ENCODE measurements around the gene PARP3. TPM values are rescaled to one million over a fixed set of nuclear protein-coding genes. Genes with fewer than 3 reads are reported as not detected.

PARP3 gene
- total and polyA plus RNA-seq, 10 of the 15 experiments (the other 5 are each of a cell fraction or from before 2014, with no cell fraction given) = 2.1 to 31.2 (median 19.5) TPM

DNA sequence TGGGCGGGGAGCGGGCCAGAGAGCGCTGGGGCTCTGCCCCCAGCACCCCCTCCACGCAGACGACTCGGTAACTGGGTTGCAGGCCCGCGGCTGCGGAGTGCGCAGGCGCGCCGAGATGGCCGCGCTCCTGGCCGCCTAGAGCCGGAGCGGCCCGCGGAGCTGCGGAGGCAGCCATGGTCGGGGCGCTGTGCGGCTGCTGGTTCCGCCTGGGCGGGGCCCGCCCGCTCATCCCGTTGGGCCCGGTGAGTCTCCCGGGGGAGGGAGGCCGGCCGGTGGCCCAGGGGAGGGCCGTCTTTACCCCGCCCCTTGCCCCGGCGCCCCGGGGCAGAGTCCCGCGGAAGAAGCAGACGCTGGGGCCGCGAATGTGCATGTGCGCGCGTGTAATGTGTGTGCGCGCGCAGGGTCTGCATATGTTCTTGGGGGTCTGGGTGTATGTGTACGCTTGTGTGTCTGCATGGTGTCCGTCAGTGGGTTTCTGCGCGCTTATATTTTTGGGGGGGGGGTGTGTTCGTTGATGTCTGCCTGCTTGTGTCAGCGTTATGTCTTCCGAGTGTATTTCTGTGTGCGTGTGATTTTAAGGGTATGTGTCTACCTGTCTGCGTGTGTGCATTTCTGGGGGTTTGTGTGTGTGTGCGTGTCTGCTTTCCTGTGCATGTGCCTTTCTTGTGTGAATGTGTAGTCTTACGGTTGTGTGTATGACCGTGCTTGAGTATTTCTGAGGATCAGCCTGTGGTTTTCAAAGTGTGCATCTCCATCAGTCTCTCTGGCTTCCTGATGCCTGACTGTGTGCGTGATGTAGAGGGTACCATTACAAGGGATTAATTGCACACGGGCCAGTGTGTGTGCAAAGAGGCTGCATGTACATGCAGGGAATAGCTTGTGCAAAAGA, 33.0 kb downstream of the PARP3 start, which contains the start of gene ABHD14A:
ABHD14A (plus strand) TSS at position 102 of the 889 bp plus-strand sequence; CDS start at position 174, 72 bp downstream.
- H3K9me3 ChIP-seq (replicated peaks; ENCODE audit: control insufficient read depth, insufficient read depth, low read length) = no peaks in the 10 kb centered on the region
- intact Hi-C loops (cut with micrococcal nuclease; ENCODE audit: unreplicated experiment) (loop anchor here (1.0 kb wide), 1 partner anchor 33 kb away; the partner anchor contains the start of gene PARP3), in situ Hi-C loops (cut with MboI) (no loop called here)
- peak within 1 kb of the TSS; percentile 84 for H3K4me3 ChIP-seq
- SMC1A ChIA-PET (ENCODE audit: uncharacterized antibody, unreplicated experiment) = interaction anchor here (0.9 to 5.2 kb wide), 4 partner anchors 8 to 37 kb away, joined by 3 to 33 read pairs (median 10); partner anchors contain the start of genes ACY1, PARP3 and RRP9
- no peaks in the 10 kb centered on the region for H3K27me3 ChIP-seq (replicated peaks in 1 of 2; ENCODE audit: control insufficient read depth in 2 of 2, insufficient read depth in 2 of 2, low read length in 1 of 2)
- CTCF ChIA-PET = interaction anchor here (0.9 to 5.3 kb wide), 4 partner anchors 8 to 32 kb away, joined by 3 to 79 read pairs (median 30); partner anchors contain the start of genes ACY1, PARP3 and RRP9
- peak within 1 kb of the TSS; percentile 76 for H3K4me2 ChIP-seq (ENCODE audit: control insufficient read depth, insufficient read depth)
- peaks cover 15% of the 10 kb centered on the region for H3K4me1 ChIP-seq (ENCODE audit: control insufficient read depth, insufficient read depth, low read length)
- 3% methylated on average over 51 of the region's 63 CpGs for WGBS (ENCODE audit: insufficient coverage, insufficient replicate concordance, low lambda C conversion rate, missing lambda C conversion rate)
- FAIRE-seq (peak; percentile 66), DNase-seq (ENCODE audit: low read depth, low spot score) (no peak), ATAC-seq (peak; percentile 91)
- H3K36me3 ChIP-seq (ENCODE audit: control insufficient read depth in 2 of 2, insufficient read depth in 2 of 2, low read length in 1 of 2) = no peaks in the 10 kb centered on the region
- no TSS peak for BruUV-seq (replicated peaks)
- H4K20me1 ChIP-seq (ENCODE audit: control insufficient read depth, insufficient read depth) = no peaks in the 10 kb centered on the region
- RAD21 ChIA-PET (ENCODE audit: unreplicated experiment) = interaction anchor here (0.8 to 2.3 kb wide), 3 partner anchors 8 to 82 kb away, joined by 3 to 24 read pairs (median 3); partner anchors contain the start of genes ACY1, DUSP7 and RRP9
- H3K79me2 ChIP-seq (ENCODE audit: control insufficient read depth, insufficient read depth, low read length) = peaks cover 5% of the 10 kb centered on the region; the same call in 1 of the 2 replicates
- POLR2A ChIA-PET = interaction anchor here (0.7 to 2.7 kb wide), 3 partner anchors 8 to 33 kb away, joined by 3 to 28 read pairs (median 24); partner anchors contain the start of genes ACY1, PARP3 and RRP9
- peak within 1 kb of the TSS; percentile 96 for H2AFZ ChIP-seq (ENCODE audit: control insufficient read depth, low read depth, low read length)
- H3K9ac ChIP-seq (ENCODE audit: control insufficient read depth, insufficient read depth, low read length) = peak within 1 kb of the TSS; percentile 90
- peak within 1 kb of the TSS; percentile 91 for H3K27ac ChIP-seq (ENCODE audit: control insufficient read depth, insufficient read depth)
- TF ChIP-seq SMARCA5 (IDR thresholded peaks at IDR 0.05) = 0 out of 2 replicates have a peak, but pooled peaks have one; percentile 64
- TF ChIP-seq, protein P1, sequence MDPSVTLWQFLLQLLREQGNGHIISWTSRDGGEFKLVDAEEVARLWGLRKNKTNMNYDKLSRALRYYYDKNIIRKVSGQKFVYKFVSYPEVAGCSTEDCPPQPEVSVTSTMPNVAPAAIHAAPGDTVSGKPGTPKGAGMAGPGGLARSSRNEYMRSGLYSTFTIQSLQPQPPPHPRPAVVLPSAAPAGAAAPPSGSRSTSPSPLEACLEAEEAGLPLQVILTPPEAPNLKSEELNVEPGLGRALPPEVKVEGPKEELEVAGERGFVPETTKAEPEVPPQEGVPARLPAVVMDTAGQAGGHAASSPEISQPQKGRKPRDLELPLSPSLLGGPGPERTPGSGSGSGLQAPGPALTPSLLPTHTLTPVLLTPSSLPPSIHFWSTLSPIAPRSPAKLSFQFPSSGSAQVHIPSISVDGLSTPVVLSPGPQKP (IDR thresholded peaks at IDR 0.05; ENCODE audit: low read depth, low read length) = no peak
- TF ChIP-seq KLF5 (IDR thresholded peaks at IDR 0.05; ENCODE audit: partially characterized antibody) = no peak
- TF ChIP-seq, protein P2, sequence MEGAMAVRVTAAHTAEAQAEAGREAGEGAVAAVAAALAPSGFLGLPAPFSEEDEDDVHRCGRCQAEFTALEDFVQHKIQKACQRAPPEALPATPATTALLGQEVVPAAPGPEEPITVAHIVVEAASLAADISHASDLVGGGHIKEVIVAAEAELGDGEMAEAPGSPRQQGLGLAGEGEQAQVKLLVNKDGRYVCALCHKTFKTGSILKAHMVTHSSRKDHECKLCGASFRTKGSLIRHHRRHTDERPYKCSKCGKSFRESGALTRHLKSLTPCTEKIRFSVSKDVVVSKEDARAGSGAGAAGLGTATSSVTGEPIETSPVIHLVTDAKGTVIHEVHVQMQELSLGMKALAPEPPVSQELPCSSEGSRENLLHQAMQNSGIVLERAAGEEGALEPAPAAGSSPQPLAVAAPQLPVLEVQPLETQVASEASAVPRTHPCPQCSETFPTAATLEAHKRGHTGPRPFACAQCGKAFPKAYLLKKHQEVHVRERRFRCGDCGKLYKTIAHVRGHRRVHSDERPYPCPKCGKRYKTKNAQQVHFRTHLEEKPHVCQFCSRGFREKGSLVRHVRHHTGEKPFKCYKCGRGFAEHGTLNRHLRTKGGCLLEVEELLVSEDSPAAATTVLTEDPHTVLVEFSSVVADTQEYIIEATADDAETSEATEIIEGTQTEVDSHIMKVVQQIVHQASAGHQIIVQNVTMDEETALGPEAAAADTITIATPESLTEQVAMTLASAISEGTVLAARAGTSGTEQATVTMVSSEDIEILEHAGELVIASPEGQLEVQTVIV (IDR thresholded peaks at IDR 0.05; ENCODE audit: borderline replicate concordance, partially characterized antibody) = no peak
- TF ChIP-seq, protein P3, sequence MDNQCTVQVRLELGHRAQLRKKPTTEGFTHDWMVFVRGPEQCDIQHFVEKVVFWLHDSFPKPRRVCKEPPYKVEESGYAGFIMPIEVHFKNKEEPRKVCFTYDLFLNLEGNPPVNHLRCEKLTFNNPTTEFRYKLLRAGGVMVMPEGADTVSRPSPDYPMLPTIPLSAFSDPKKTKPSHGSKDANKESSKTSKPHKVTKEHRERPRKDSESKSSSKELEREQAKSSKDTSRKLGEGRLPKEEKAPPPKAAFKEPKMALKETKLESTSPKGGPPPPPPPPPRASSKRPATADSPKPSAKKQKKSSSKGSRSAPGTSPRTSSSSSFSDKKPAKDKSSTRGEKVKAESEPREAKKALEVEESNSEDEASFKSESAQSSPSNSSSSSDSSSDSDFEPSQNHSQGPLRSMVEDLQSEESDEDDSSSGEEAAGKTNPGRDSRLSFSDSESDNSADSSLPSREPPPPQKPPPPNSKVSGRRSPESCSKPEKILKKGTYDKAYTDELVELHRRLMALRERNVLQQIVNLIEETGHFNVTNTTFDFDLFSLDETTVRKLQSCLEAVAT (IDR thresholded peaks at IDR 0.05) = peak; percentile 53
- TF ChIP-seq TCF3 (IDR thresholded peaks at IDR 0.05; ENCODE audit: borderline replicate concordance, insufficient read depth, low read depth, low read length) = 0 out of 2 replicates have a peak, but pooled peaks have one; percentile 22
- peak; percentile 93 for TF ChIP-seq YY1 (IDR thresholded peaks at IDR 0.05; ENCODE audit: low read depth, low read length)
- peak; percentile 51 for TF ChIP-seq RUNX3 (IDR thresholded peaks at IDR 0.05; ENCODE audit: low read length)
- TF ChIP-seq HCFC1 (IDR thresholded peaks at IDR 0.05; ENCODE audit: low read length) = peak; percentile 34; the same call in 1 of the 2 replicates
- TF ChIP-seq PAX5 (IDR thresholded peaks at IDR 0.05; ENCODE audit: borderline replicate concordance, low read depth, low read length) = no peak
- TF ChIP-seq MEF2B (IDR thresholded peaks at IDR 0.05; ENCODE audit: partially characterized antibody, poor library complexity, severe bottlenecking) = peak; percentile 10
- TF ChIP-seq SIN3A (IDR thresholded peaks at IDR 0.05; ENCODE audit: low read depth, low read length) = peak; percentile 24; the same call in 1 of the 2 replicates
- peak; percentile 84; the same call in 1 of the 2 replicates for TF ChIP-seq LARP7 (IDR thresholded peaks at IDR 0.05)
- TF ChIP-seq GATAD2B (conservative IDR thresholded peaks at IDR 0.05; ENCODE audit: low read depth) = peak; percentile 74; the same call in 1 of the 2 replicates
- TF ChIP-seq RAD21 (IDR thresholded peaks at IDR 0.05; ENCODE audit: insufficient read depth, low read depth, low read length) = no peak
- peak; percentile 61; the same call in 1 of the 2 replicates for TF ChIP-seq PAX8 (IDR thresholded peaks at IDR 0.05)
- TF ChIP-seq MXI1 (IDR thresholded peaks at IDR 0.05; ENCODE audit: low read depth, low read length) = no peak

All from GM12878 (cell line).